ENCODE measurements around the gene CHST15.
A peak's percentile ranks its signal among the peaks of the same experiment; 100 is the strongest.

Gene CHST15

DNA sequence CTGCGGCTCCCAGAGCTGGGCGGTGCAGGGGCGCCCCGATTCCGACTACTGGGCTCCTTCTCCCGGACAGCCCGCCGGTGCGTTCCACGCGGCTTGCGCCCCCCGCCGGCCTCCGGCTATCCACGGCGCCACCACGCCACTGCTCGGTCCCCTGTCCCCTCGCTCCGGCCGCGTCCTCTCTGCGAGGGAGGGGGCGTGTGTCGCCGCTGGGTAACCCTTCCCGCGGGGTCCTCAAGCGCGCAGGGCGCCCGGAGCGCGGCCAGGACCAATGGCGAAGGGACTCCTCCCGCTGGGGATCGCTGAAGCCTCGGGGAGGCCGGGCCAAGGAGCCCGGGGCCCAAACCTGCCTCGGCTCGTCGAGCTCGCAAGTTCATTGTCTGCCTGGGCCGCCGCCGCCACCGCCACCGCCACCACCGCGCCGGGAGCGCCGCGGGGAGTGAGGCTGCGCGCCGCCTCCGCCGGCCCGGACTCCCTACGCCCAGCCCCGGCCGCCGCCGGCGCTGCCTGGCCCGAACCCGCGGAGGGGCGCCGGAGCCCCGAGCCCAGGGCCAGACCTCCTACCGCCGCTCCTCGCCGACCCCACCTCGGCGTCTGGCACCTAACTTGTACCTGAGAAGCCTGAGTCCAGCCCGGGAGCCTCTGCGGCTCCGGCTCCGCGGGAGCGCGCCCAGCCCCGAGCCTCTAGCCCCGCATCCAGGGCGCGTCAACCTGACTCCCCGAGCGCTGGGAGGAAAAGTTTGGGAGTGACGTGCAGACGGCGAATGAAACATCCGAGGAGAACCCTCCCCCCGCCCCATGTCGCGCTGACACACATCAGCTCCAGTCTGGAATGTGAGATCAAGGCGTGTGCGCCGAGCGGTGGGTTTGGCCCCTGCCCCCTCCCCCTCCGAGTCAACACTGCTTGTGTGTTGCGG, at the start of gene CHST15:
Gene CHST15, minus strand, starts transcription at position 739 of the 914 bp plus-strand sequence. CDS start 47,386 bp downstream, outside the sequence.
- DNase-seq (ENCODE audit: low read depth, low spot score) = peak; percentile 93

DNA sequence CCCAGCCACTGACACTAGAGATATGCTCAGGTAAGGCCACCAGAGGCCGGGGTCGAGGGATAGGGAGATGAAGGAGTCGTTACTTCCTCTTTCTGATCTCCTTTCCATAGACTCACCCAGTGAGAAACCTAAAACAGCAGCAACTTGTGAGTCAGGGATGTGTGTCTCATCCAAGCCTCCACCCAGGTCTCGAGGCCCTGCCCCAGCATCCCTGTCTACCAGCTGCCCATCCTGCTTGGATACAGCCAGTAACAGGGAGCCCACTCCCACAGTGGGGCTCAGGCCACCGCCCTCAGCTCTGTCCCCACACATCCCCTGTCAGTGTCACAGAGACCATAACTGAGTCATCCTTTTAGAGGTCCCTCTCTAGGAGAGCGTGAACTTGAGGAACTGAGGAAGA, 49.6 kb upstream of the CHST15 start:
- DNase-seq (ENCODE audit: low read depth, low spot score) = no peak

GRCh38 chr10:124142006-124142739, 48.8 kb upstream of the CHST15 start:
- DNase-seq (ENCODE audit: low read depth, low spot score) = no peak

DNA sequence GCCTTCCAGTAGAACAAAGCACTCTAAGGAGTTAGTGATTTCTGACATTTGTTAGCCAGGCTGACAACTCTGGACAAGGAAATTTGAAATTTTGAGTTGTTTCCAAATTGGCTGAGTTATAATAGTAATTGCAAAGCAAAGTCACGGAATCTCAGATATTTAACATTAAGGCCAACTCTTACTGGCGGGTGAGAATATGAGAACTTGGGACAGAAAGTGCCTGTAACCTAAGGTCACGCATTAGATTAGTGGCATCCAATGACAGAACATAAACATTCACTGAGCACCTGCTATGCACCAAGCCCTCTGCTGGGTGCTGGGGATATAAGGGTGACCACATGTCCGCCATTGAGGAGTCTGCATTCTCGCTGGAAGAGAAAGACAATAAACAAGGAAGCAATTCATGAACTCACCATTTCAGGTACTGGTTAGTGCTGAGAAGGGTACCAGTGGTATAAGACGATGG, 45.5 kb upstream of the CHST15 start:
- no peak for DNase-seq (ENCODE audit: low read depth, low spot score)

DNA sequence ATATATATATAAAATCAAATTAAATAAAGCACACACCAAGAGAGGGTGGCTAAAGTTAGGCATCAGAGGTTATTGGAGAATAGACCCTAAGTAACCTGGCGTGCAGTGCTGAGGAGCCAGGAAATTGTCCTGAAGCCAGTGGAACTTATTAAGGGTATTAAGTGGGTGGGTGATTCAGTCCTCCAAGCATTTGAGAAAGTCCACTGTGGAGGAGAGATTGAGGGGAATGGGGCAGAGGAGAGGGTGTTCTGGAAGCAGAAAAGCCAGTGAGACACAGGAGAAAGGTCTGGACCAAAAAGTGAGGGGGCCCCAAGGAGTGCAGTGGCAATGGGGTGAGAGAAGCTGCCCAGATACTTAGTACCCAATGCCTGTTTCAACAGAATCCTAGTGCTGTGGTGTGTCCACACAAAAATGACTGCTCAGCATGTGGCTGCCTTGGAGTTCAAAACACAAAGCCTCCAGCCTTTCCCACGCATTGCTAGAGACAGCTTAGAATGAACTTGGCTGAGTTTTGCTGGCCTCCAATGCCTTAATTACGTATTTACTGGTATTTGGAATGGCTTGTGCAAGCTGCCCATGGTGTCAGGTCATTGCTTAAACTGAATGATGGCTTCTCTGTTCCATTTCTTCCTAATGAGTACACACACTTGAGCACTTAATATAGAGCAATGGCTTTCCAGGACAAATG, 44.9 kb upstream of the CHST15 start:
- peak; percentile 91 for DNase-seq (ENCODE audit: low read depth, low spot score)

GRCh38 chr10:124134251-124134893, 41.0 kb upstream of the CHST15 start:
- peak; percentile 31 for DNase-seq (ENCODE audit: low read depth, low spot score)

GRCh38 chr10:124132876-124133275, 39.5 kb upstream of the CHST15 start:
- no peak for DNase-seq (ENCODE audit: low read depth, low spot score)

DNA sequence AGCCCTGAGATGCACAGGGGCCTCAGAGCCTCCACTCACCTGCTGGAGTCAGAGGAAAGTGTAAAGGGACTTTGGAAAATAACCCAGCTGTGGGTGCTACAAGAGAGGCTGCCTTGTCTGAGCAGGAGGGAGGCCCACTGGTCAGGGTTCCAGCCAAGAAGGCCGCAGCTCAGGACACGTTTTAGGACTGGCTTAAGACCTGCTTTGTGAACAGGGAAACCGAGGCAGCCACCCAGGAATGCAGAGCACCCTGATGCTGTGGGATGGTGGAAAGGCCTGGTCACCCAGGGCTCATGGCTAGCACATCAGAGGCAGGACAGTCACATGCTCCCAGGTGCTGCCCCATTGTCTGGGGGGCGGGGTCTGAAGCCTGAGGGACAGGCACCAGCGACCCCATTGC, 38.9 kb upstream of the CHST15 start:
- DNase-seq (ENCODE audit: low read depth, low spot score) = no peak

DNA sequence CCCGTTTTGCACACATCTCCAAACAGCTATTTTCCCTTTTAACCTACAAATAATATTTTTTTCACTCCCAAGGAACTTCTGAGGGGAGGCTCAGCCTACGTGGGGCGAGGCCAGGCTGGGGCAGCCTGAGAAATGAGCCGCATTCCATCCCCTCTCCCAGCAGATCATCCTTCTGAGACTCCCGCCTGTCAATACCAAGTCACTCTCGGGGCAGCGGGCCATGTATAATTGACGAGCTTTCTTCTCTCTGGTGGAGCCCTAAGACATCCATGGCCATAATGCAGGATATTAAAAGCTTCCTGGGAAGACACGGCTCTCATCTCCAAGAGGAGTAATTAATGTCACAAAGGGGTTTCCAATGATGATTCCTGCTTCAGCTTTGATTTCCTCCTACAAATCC, 37.8 kb upstream of the CHST15 start:
- no peak for DNase-seq (ENCODE audit: low read depth, low spot score)

GRCh38 chr10:124130198-124130900, 37.0 kb upstream of the CHST15 start:
- no peak for DNase-seq (ENCODE audit: low read depth, low spot score)

DNA sequence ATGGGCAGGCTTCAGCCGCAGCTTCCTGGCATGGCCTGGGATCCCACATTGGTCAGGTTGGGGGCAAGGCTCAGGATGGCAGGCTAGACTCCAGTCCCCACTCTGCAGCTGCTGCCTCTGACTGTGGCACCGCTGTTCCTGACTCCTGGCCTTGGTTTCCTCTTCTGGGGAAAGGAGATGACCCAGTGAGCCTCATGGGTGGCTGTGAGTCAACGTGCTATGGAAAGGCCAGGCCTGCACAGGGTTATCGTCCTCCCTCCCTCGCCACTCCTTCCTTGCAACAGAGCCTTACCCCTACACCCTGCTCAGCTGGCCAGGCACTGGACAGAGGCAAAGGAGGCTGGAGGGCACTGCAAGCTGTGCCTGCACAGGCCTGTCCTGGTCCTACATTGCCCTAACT, 36.1 kb upstream of the CHST15 start:
- no peak for DNase-seq (ENCODE audit: low read depth, low spot score)

- DNase-seq (ENCODE audit: low read depth, low spot score) = no peak
These were observed 35.4 kb upstream of the CHST15 start for GRCh38 chr10:124128811-124129145.

DNA sequence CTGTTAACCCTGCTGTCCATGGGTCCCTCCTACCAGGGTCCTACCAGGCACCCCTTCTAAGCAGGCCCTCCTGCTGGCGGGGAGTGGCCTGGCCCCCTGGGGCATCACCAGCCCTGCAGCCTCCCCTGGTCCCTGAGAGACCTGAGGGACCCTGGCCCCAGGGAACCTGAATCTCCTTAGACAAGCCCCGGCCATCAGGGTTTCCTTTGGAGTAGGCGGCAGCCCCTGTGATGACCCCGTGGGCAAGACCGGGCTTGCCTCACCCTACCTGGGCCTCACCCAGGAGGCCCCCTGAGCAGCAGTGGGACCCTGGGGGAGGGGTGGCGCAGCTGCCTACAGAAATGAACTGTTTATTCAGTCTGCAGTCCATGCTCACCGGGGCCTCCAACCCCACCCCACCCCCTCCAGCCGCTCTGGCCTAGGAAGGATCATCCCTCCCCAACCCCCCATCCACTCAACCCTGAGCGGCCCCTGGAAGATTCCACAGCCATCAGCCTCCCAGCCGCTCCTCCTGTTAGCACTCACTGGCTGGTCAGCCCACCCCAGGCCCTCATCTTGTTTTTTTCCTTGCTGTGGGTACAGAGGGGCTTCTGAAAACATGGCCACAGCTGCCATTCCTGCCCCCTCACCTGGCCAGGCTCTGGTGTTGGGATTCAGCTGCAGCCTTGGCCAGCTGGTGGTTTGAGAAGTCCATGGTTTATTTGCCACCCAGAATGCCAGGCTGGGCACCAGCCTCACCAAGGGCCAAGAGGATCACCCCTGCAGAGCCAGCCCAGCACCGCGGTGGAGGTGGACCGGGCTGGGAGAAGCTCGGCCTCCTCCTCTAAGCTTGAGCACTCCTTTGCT, 34.8 kb upstream of the CHST15 start:
- no peak for DNase-seq (ENCODE audit: low read depth, low spot score)

DNA sequence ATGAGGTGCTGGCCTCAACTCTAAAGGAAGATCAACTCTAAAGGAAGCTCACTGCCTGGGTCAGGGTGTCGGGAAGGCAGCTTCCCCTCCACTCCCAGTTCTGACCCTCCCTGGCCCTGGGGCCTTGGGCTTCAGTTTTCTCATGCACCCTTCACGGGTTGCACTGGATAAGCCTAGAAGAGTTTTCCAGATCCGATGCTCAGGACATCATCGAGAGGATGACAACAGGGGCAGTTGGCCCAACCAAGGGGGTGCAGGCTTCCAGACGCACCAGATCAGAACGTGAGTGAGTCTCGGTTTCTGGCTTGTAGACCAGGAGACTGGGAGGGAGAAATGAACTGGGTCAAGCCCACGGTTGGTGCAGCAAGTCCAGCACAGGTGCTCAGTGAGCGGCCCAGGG, 34.2 kb upstream of the CHST15 start:
- no peak for DNase-seq (ENCODE audit: low read depth, low spot score)

GRCh38 chr10:124126983-124127385, 33.6 kb upstream of the CHST15 start:
- no peak for DNase-seq (ENCODE audit: low read depth, low spot score)

- DNase-seq (ENCODE audit: low read depth, low spot score) = no peak
These were observed 33.0 kb upstream of the CHST15 start for GRCh38 chr10:124126145-124126982.

DNA sequence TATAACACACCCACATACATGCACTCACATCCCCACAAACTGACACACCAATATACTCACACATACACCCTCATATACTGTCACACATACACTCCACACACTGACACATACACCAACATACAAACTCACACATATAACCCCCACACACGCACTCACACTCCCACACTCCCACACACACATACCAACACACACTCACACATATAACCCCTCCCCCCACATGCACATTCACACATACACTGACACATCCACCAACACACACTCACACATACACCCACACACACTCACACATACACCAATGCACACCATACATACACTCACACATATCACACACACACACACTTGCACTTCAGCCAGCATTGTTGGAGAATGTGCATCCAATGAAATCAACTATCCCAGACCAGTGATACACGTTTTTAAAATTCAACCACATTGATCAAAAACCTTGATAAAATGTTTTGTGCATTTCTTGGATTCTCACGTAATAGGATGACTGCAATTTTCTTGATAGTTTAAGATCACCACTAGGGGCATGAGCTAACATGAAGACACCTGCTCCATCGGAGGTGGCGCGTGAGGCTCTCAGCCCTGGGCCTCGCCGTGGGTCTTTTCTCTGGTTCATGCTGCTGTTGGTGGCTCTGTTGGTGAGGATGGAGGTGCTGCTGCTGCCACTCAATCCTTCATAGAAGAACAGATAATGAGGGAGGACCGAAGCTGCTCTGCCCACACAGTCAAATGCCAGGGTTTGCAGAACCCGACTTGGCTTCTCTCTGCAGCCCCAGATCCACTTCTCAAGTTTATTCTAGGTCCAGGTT, 32.1 kb upstream of the CHST15 start:
- peak; percentile 25 for DNase-seq (ENCODE audit: low read depth, low spot score)

DNA sequence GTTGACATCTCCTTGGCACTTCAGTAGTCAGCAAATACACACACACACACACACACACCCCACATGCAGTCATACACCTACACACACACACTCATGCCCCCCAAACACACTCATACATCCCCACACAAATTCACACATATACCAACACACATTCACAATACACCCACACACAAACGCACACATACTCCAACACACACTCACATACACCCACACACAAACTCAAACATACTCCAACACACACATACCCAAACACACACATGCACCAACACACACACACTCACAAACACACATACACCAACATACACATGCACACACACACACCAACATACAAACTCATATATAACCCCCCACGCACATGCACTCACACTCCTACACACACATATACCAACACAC, 31.4 kb upstream of the CHST15 start:
- DNase-seq (ENCODE audit: low read depth, low spot score) = no peak
